HG03442 (cell line): ENCODE measurements around the gene FUT4.

Experiments
- ATAC-seq: cut with Tn5 transposase; IDR thresholded peaks from one replicate; pipeline ENCODE4 v1.9.1; 2021; ENCODE audit warnings: mild to moderate bottlenecking, moderate library complexity; ENCODE audit not compliant: unreplicated experiment

The FUT4 gene

GRCh38 chr11:94597896-94598295 lies 54.2 kb downstream of the FUT4 start:
- ATAC-seq: no peak
